GM19372 (cell line): Measurements from ENCODE around the gene KATNA1.

Experiments used
- ATAC-seq: cut with Tn5 transposase; IDR thresholded peaks from one replicate; pipeline ENCODE4 v1.9.1; 2021; ENCODE audit warnings: mild to moderate bottlenecking, low read depth, moderate library complexity; ENCODE audit not compliant: unreplicated experiment

The KATNA1 gene

GRCh38 chr6:149545258-149545753, 103.2 kb downstream of the KATNA1 start:
- ATAC-seq: no peak
